Fibroblast of mammary gland (primary cell): ENCODE measurements around the gene TSPAN9.
A peak's percentile ranks its signal among the peaks of the same experiment; 100 is the strongest.

Experiments
- DNase-seq: peaks from one replicate; pipeline ENCODE4 v3.0.0-alpha.2; 2010; ENCODE audit warnings: low read depth
- H3K4me3 ChIP-seq: 2 replicates; pipeline ENCODE4 v1.5.1; 2011; ENCODE audit warnings: low read depth, mild to moderate bottlenecking, low read length, moderate library complexity; ENCODE audit not compliant: control insufficient read depth
- CTCF ChIP-seq: conservative IDR thresholded peaks from 2 replicates; pipeline ENCODE4 v1.5.1; 2011; ENCODE audit warnings: low read depth, low read length, inconsistent platforms; ENCODE audit not compliant: control insufficient read depth, insufficient read depth

Gene TSPAN9

GRCh38 chr12:3114671-3115070 lies 37.5 kb downstream of the TSPAN9 start:
- no peak overlapping the region for H3K4me3 ChIP-seq
- no peak for DNase-seq
- TF ChIP-seq CTCF = no peak

GRCh38 chr12:3115078-3115477 lies 37.9 kb downstream of the TSPAN9 start:
- no peak for TF ChIP-seq CTCF
- DNase-seq = no peak
- H3K4me3 ChIP-seq = no peak overlapping the region

GRCh38 chr12:3116106-3116844 lies 39.1 kb downstream of the TSPAN9 start:
- H3K4me3 ChIP-seq = no peak overlapping the region
- TF ChIP-seq CTCF = no peak

GRCh38 chr12:3117144-3117581 lies 40.0 kb downstream of the TSPAN9 start:
- H3K4me3 ChIP-seq = no peak overlapping the region
- peak; percentile 88 for DNase-seq
- no peak for TF ChIP-seq CTCF

More at GRCh38 chr12:3116106-3116844, 39.1 kb downstream of the TSPAN9 start:
- DNase-seq = peak; percentile 49

- DNase-seq = peak; percentile 94
- H3K4me3 ChIP-seq = no peak overlapping the region
- no peak for TF ChIP-seq CTCF
These were observed 40.4 kb downstream of the TSPAN9 start for GRCh38 chr12:3117591-3118015.

- TF ChIP-seq CTCF = no peak
- no peak for DNase-seq
- no peak overlapping the region for H3K4me3 ChIP-seq
These were observed 42.1 kb downstream of the TSPAN9 start for GRCh38 chr12:3119192-3119755.
